Epithelial cell of proximal tubule (primary cell): ENCODE results near the gene RGS6. TPM values are rescaled to one million over a fixed set of nuclear protein-coding genes. Genes with fewer than 3 reads are reported as not detected.

Experiments used
- DNase-seq: peaks from one replicate; pipeline ENCODE4 v3.0.0-alpha.2; 2011; ENCODE audit warnings: low read depth
- H3K4me3 ChIP-seq: 2 replicates; pipeline ENCODE4 v1.5.1; 2011; ENCODE audit warnings: low read depth, mild to moderate bottlenecking, low read length
- CTCF ChIP-seq: conservative IDR thresholded peaks from 2 replicates; pipeline ENCODE4 v1.5.1; 2012; ENCODE audit warnings: low read depth, mild to moderate bottlenecking, low read length
- total RNA-seq: library from RNA; depleted of rRNA; stranded (reverse); fragments of >200 nt; gene quantifications from 2 replicates; pipeline ENCODE4 v1.2.3, GENCODE V29; 2015

Gene RGS6
- total RNA-seq, 1 donor from 2014 or later: not detected

DNA sequence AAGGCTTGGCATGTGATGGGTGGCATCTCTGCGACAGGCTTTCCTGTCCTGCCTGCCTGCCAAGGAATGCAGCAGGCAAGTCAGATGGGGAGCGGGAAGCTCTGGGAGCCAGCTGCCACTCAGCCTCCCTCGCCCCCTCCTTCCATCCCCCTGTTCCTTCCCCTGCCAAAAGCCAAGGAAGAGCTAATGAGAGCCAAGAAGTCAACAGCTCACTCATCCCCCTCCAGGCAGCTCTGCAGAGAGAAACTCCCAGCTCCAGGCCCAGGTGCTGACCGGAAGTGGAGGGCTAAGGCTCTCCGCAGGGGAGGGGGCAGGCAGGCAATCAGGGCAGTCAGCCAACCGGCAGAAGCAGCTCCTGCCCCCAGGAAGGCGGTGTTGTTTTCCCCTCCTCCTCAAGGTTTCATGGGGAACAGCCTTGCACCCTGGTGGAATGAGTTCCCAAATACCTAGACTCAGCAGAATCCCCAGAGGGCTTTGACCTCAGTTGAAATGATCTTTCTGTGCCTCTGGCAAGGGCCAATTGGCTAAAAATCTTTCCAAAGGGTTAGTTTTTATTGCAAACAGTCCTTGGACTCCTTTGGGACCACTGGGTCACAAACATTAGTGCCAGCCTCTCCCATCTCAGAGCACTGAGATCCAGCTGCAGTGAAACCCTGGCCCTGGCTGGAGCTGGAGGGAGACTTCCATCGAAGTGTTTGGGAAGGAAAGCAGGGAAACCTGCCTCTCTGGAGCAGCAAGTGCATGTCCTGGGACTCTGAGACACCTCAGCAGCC is 612.6 kb downstream of the RGS6 start:
- DNase-seq: no peak
- TF ChIP-seq CTCF: no peak
- H3K4me3 ChIP-seq: no peak overlapping the region

DNA sequence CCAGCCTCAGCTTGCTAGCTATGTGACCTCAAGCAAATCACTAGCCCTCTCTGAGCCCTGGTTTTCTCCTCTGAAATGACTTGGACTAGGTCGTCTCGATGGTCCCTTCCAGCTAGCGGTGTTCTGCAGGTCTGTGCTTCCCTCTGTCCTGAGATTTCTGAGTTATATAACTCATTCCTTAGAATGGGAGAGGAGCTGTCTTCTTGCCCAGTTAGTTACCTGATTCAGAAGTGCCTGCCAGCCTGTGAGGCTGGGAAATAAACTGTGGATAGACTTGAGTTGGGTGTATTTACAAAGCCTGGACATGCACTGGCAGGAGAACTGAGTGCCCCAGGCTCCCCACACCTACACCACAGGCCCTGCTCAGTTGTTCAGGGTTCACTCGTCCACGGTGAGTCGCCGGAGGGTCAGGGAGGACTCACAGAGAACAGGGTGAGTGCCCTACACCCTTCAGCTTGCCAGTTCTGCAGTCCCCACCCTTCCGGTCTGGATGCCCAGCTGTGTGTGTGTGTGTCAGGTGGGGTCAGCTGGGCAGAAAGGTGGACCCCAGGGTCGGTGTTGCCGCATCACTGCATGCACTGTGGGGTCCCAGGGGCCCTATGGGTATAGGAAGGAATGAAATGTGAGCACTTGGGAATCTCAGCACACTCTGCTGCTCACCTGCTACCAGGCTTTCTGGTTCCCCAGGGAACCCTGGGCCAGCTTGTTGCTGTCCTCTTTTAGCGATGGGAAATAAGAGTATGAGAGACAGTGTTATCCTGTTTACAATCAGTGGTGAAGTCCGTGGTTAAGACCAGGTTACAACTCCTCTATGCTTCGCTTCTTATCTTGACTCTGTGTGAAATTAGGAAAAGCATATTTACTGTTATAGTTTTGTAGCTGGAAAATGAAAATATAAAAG is 613.4 kb downstream of the RGS6 start:
- H3K4me3 ChIP-seq: no peak overlapping the region
- peak; percentile 22 for TF ChIP-seq CTCF
- DNase-seq: no peak

DNA sequence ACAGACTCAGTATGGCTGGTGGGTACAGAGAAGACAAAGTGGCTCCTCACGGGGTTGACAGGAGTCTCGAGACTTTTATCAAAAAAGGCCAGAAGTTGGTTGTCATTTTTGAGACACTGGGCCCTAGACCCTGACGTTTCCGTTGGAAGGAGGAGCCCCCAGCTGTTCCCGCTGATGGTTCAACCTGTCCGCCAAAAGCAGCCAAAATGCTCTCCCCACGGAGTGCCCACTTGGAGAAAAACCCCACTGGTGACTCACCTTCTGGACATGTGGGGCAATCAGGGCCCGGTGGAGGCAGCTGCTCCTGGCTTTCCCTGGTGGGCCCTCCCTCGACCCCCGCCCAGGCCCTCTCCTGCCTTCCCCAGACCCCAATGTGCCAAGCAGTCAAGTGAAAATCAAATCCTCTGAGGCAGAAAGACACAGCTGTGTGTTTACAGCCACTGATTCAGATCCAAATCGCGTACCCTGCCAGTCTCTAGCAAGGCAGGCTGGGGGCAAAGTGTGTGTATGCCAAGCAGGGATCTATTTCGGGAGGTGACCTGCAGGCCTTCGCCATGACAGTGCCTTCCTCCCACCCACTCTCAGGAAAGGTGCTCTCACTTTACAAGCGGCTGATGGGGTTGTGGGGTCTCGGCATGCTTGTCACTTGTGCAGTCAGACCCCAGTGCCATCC is 614.3 kb downstream of the RGS6 start:
- DNase-seq: no peak
- H3K4me3 ChIP-seq: no peak overlapping the region
- no peak for TF ChIP-seq CTCF

DNA sequence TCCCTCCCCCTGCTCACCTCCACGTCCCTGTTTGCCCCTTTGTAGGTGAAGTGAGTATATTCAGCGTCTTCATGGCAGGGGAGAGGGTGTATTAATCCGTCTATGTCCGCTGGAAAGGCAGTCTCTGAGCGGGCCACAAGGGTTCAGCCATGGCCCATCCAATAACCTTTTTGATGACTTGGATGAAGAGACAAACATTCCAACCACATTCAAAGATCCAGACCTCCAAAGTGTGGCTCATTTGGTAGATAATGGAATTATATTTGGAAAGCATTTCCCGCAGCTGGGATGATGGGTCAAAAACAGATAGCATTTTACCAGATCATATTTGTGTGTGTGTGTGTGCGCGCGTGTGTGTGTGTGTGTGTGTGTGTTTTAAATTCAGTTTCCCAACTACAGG is 615.8 kb downstream of the RGS6 start:
- no peak for TF ChIP-seq CTCF
- H3K4me3 ChIP-seq: no peak overlapping the region
- DNase-seq: no peak

GRCh38 chr14:72549026-72549425 is 616.8 kb downstream of the RGS6 start:
- TF ChIP-seq CTCF: no peak
- no peak overlapping the region for H3K4me3 ChIP-seq
- no peak for DNase-seq

DNA sequence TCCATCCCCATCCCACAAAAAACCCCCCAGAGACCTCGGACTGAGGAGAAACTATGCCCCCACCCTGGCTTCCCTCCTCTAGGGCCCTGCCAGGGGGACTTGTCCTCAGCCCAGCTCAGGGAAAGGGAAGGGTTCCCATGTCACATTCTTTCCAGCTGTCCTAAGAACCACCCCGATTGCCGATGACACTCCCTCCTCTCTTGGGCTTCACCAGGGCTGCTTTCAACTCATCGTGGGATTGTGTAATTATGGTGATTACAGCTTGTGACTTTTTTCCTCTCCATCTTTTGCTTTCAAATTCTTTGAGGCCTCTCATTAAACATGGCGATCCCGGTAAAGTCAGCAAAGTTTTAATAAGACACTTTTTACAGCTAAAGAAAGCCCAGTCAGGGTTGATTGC is 617.6 kb downstream of the RGS6 start:
- no peak for TF ChIP-seq CTCF
- no peak for DNase-seq
- H3K4me3 ChIP-seq: no peak overlapping the region
